GM12878 (cell line): ENCODE measurements around the gene CDH5. TPM values are rescaled to one million over a fixed set of nuclear protein-coding genes. Genes with fewer than 3 reads are reported as not detected.

Experiments used
- ATAC-seq: fragments of 200-7000 bp; cut with Tn5 transposase; 3 replicates; pipeline ENCODE4 v1.9.1; 2020; ENCODE audit warnings: mild to moderate bottlenecking, moderate library complexity
- BruUV-seq: library from RNA; stranded (reverse); fragments of 400-500 nt; replicated peaks from 2 replicates; lab custom pipeline; 2021; lab: Mats Ljungman, UMichigan
- CTCF ChIA-PET: fragments of 300-600 bp; sonication (Branson Sonifier 250); formaldehyde crosslinking; extraction: SDS; loops from one replicate; lab custom pipeline; 2021; ENCODE audit warnings: inconsistent platforms; lab: Yijun Ruan, JAX
- POLR2A ChIA-PET: fragments of 350-600 bp; formaldehyde crosslinking; extraction: SDS; loops from one replicate; lab custom pipeline; 2021; ENCODE audit warnings: inconsistent platforms; lab: Charles Lee
- RAD21 ChIA-PET: fragments of 300-600 bp; sonication (Branson Sonifier 250); formaldehyde crosslinking; loops from one replicate; lab custom pipeline; 2023; ENCODE audit warnings: antibody characterized with exemption; ENCODE audit not compliant: unreplicated experiment; lab: Charles Lee
- SMC1A ChIA-PET: fragments of 300-600 bp; sonication (Branson Sonifier 250); formaldehyde crosslinking; loops from one replicate; lab custom pipeline; 2023; ENCODE audit not compliant: unreplicated experiment, uncharacterized antibody; lab: Charles Lee
- DNase-seq: peaks from one replicate; pipeline ENCODE4 v3.0.0-alpha.2; 2011; ENCODE audit warnings: low read depth, low spot score
- FAIRE-seq: peaks from 3 replicates; lab custom pipeline; 2011; peaks lifted over from hg19 to GRCh38; lab: Jason Lieb, UNC
- H2AFZ ChIP-seq: 2 replicates; pipeline ENCODE4 v1.6.0; 2011; ENCODE audit warnings: low read depth, low read length, control low read depth; ENCODE audit not compliant: control insufficient read depth
- H3K27ac ChIP-seq: 2 replicates; pipeline ENCODE4 v1.5.1; 2011; ENCODE audit warnings: control low read depth; ENCODE audit not compliant: control insufficient read depth, insufficient read depth
- H3K27me3 ChIP-seq, 2 experiments: replicated peaks in 1 of 2; 2 replicates each; pipeline versions ENCODE4 v1.6.0 to v1.6.1; 2011; ENCODE audit warnings: low read length in 1 of 2; ENCODE audit not compliant: control insufficient read depth in 2 of 2, insufficient read depth in 2 of 2
- H3K36me3 ChIP-seq, 2 experiments: 2 replicates each; pipeline ENCODE4 v1.5.1; 2011; ENCODE audit warnings: low read length in 1 of 2; ENCODE audit not compliant: control insufficient read depth in 2 of 2, insufficient read depth in 2 of 2
- H3K4me1 ChIP-seq: 2 replicates; pipeline ENCODE4 v1.6.1; 2011; ENCODE audit warnings: mild to moderate bottlenecking, low read length, moderate library complexity, mixed read lengths; ENCODE audit not compliant: control insufficient read depth, insufficient read depth
- H3K4me2 ChIP-seq: 2 replicates; pipeline ENCODE4 v1.6.0; 2011; ENCODE audit warnings: control low read depth; ENCODE audit not compliant: control insufficient read depth, insufficient read depth
- H3K4me3 ChIP-seq: fragments of 200-600 bp; sonication (generic); 2 replicates; pipeline ENCODE4 v1.5.1; 2016
- H3K79me2 ChIP-seq: 2 replicates; pipeline ENCODE4 v1.6.0; 2011; ENCODE audit warnings: low read length; ENCODE audit not compliant: control insufficient read depth, insufficient read depth
- H3K9ac ChIP-seq: 2 replicates; pipeline ENCODE4 v1.8.0; 2011; ENCODE audit warnings: low read length, control low read depth, mixed read lengths; ENCODE audit not compliant: control insufficient read depth, insufficient read depth
- H3K9me3 ChIP-seq: replicated peaks from 3 replicates; pipeline ENCODE4 v1.5.1; 2011; ENCODE audit warnings: mild to moderate bottlenecking, low read length; ENCODE audit not compliant: control insufficient read depth, insufficient read depth
- H4K20me1 ChIP-seq: 2 replicates; pipeline ENCODE4 v1.6.0; 2011; ENCODE audit not compliant: control insufficient read depth, insufficient read depth
- BCL3 ChIP-seq: IDR thresholded peaks from 2 replicates; pipeline ENCODE4 v1.6.1; 2011; ENCODE audit warnings: borderline replicate concordance, low read depth, mild to moderate bottlenecking, moderate library complexity, low read length; ENCODE audit not compliant: insufficient read depth, poor library complexity, severe bottlenecking
- CEBPZ ChIP-seq: fragments of 150-350 bp; IDR thresholded peaks from 2 replicates; pipeline ENCODE4 v1.6.1; 2016; ENCODE audit warnings: low read depth, low read length
- EED ChIP-seq: sonication (generic); IDR thresholded peaks from 2 replicates; pipeline ENCODE4 v1.6.1; 2016; ENCODE audit warnings: antibody characterized with exemption, low read depth
- JUND ChIP-seq: IDR thresholded peaks from 2 replicates; pipeline ENCODE4 v1.6.1; 2012; ENCODE audit warnings: low read depth, mild to moderate bottlenecking, low read length, improper control_type of control experiment, moderate library complexity
- MAX ChIP-seq: IDR thresholded peaks from 2 replicates; pipeline ENCODE4 v1.6.1; 2012; ENCODE audit warnings: low read depth, low read length, improper control_type of control experiment
- MEF2B ChIP-seq: fragments of 450-650 bp; IDR thresholded peaks from 2 replicates; pipeline ENCODE4 v1.6.1; 2018; ENCODE audit warnings: mild to moderate bottlenecking, moderate library complexity; ENCODE audit not compliant: partially characterized antibody, poor library complexity, severe bottlenecking
- MYB ChIP-seq: fragments of 150-350 bp; IDR thresholded peaks from 2 replicates; pipeline ENCODE4 v1.6.1; 2014; ENCODE audit warnings: mild to moderate bottlenecking, low read depth, low read length, borderline replicate concordance
- NFIC ChIP-seq: IDR thresholded peaks from 2 replicates; pipeline ENCODE4 v1.6.1; 2012; ENCODE audit warnings: low read depth, mild to moderate bottlenecking, inconsistent platforms, low read length, moderate library complexity
- RBBP5 ChIP-seq: fragments of 200-600 bp; sonication (generic); conservative IDR thresholded peaks from 2 replicates; pipeline ENCODE4 v1.6.1; 2016
- SMARCA5 ChIP-seq: fragments of 450-650 bp; IDR thresholded peaks from 2 replicates; pipeline ENCODE4 v1.6.1; 2017; ENCODE audit warnings: mild to moderate bottlenecking
- YBX1 ChIP-seq: fragments of 450-650 bp; IDR thresholded peaks from 2 replicates; pipeline ENCODE4 v1.6.1; 2016; ENCODE audit warnings: antibody characterized with exemption
- WGBS: methylation state at CpG from one replicate; pipeline ENCODE4 v1.1.6; 2016; ENCODE audit warnings: low lambda C conversion rate; ENCODE audit not compliant: insufficient replicate concordance, insufficient coverage; ENCODE audit errors: missing lambda C conversion rate; 5-methylcytosine and 5-hydroxymethylcytosine counted together
- in situ Hi-C: fragments of 300-500 bp; cut with MboI; formaldehyde crosslinking; loops from 9 replicates; pipeline ENCODE4 v1.14.3; 2018; ENCODE audit warnings: mixed read lengths
- intact Hi-C: fragments of 100-400 bp; cut with micrococcal nuclease; formaldehyde crosslinking; loops from one replicate; pipeline ENCODE4 v1.14.2; 2022; ENCODE audit not compliant: unreplicated experiment
- polyA plus RNA-seq, 11 experiments: library from polyadenylated mRNA; depleted of rRNA in 4 of 11; unstranded in 6 of 11; stranded (reverse) in 5 of 11; fragments of >200 nt; fragmentation: Nextera tagmentation in 4 of 11; fragmentation: Illumina TruSeq in 1 of 11; extraction: Ambion mirVana in 4 of 11; extraction: Trizol in 1 of 11; gene quantifications; 1 replicate in 1 of 11; 2 replicates in 10 of 11; pipeline versions ENCODE4 v1.2.1 to v1.2.3, GENCODE V29; 2011 to 2016; ENCODE audit warnings: inconsistent platforms in 2 of 11, missing spikeins in 2 of 11, low read depth in 1 of 11
- total RNA-seq, 4 experiments: library from RNA; depleted of rRNA in 3 of 4; stranded (reverse); fragments of >200 nt in 3 of 4; fragmentation: Illumina TruSeq in 1 of 4; extraction: Trizol in 1 of 4; gene quantifications; 2 replicates each; pipeline versions ENCODE4 v1.2.1 to v1.2.3, GENCODE V29; 2013 to 2021

The CDH5 gene
- total and polyA plus RNA-seq, 10 of the 15 experiments (the other 5 are each of a cell fraction or from before 2014, with no cell fraction given): not detected

- CTCF ChIA-PET: interaction anchor here (1.2 to 3.4 kb wide), 2 partner anchors 8 to 10 kb away, joined by 3 to 18 read pairs; no protein-coding TSS in a partner anchor
Observed at GRCh38 chr16:66364959-66365306, 1.6 kb upstream of the CDH5 start.

More at GRCh38 chr16:66364959-66365306, 1.6 kb upstream of the CDH5 start:
- ATAC-seq (no peak), FAIRE-seq (no peak), DNase-seq (no peak)
- no TSS peak for BruUV-seq
- no peak overlapping the region for H3K9ac ChIP-seq
- no peak overlapping the region for H2AFZ ChIP-seq
- no peak for TF ChIP-seq YBX1
- TF ChIP-seq JUND: no peak
- no peak for TF ChIP-seq MAX
- TF ChIP-seq CEBPZ: no peak
- TF ChIP-seq MEF2B: no peak
- no peak for TF ChIP-seq EED
- TF ChIP-seq NFIC: no peak
- TF ChIP-seq BCL3: no peak
- TF ChIP-seq RBBP5: no peak
- TF ChIP-seq MYB: no peak
- no peak for TF ChIP-seq SMARCA5
- H3K9me3 ChIP-seq: no peaks in the 10 kb centered on the region; the same call in 2 of the 3 replicates
- intact Hi-C loops: no loop called here
- H3K4me2 ChIP-seq: no peak overlapping the region
- ChIA-PET POLR2A (no interaction called here), RAD21 (no interaction called here), SMC1A (no interaction called here)
- peaks cover 5% of the 10 kb centered on the region; the same call in 1 of the 2 replicates for H3K4me1 ChIP-seq
- H3K79me2 ChIP-seq: no peaks in the 10 kb centered on the region
- in situ Hi-C loops: no loop called here
- WGBS: 0% methylated on average over 2 of the region's 2 CpGs
- H3K27ac ChIP-seq: no peak overlapping the region
- no peaks in the 10 kb centered on the region for H3K36me3 ChIP-seq
- no peaks in the 10 kb centered on the region for H4K20me1 ChIP-seq
- peaks cover 0 to 2% of the 10 kb centered on the region in 2 experiments; a peak in 3 of 4 replicates for H3K27me3 ChIP-seq
- no peak overlapping the region for H3K4me3 ChIP-seq
